UCSD-AML1 (cell line): Measurements from ENCODE around the gene RHOBTB1.

Source experiments
- DNase-seq: peaks from one replicate; lab custom pipeline; 2025; ENCODE audit not compliant: unreplicated experiment; lab: John Stamatoyannopoulos, UW

RHOBTB1 gene

GRCh38 chr10:60964257-60965235, 20.6 kb upstream of the RHOBTB1 start:
- peak; percentile 17 for DNase-seq

GRCh38 chr10:60963441-60964256, 19.7 kb upstream of the RHOBTB1 start:
- DNase-seq = no peak

- no peak for DNase-seq
Measured at GRCh38 chr10:60962946-60963345, 19.0 kb upstream of the RHOBTB1 start.

- no peak for DNase-seq
Measured at GRCh38 chr10:60960913-60961312, 16.9 kb upstream of the RHOBTB1 start.

GRCh38 chr10:60960031-60960430, 16.0 kb upstream of the RHOBTB1 start:
- DNase-seq = no peak

GRCh38 chr10:60958892-60959601, 15.1 kb upstream of the RHOBTB1 start:
- no peak for DNase-seq

GRCh38 chr10:60957667-60958221, 13.8 kb upstream of the RHOBTB1 start:
- DNase-seq = no peak

GRCh38 chr10:60955957-60956425, 12.0 kb upstream of the RHOBTB1 start:
- no peak for DNase-seq

- no peak for DNase-seq
Measured at GRCh38 chr10:60955316-60955715, 11.3 kb upstream of the RHOBTB1 start.

- DNase-seq = no peak
Measured at GRCh38 chr10:60954035-60954434, 10.1 kb upstream of the RHOBTB1 start.

GRCh38 chr10:60953420-60953819, 9.4 kb upstream of the RHOBTB1 start:
- no peak for DNase-seq

GRCh38 chr10:60952846-60953220, 8.8 kb upstream of the RHOBTB1 start:
- DNase-seq = no peak

- DNase-seq = no peak
Measured at GRCh38 chr10:60952067-60952845, 8.3 kb upstream of the RHOBTB1 start.

- no peak for DNase-seq
Measured at GRCh38 chr10:60951272-60951724, 7.3 kb upstream of the RHOBTB1 start.

GRCh38 chr10:60950300-60950699, 6.3 kb upstream of the RHOBTB1 start:
- DNase-seq = no peak

- DNase-seq = no peak
Measured at GRCh38 chr10:60948851-60949250, 4.9 kb upstream of the RHOBTB1 start.

- DNase-seq = no peak
Measured at GRCh38 chr10:60944910-60945297, 919 bp upstream of the RHOBTB1 start.

GRCh38 chr10:60943316-60944057, 498 bp downstream of the RHOBTB1 start:
- peak; percentile 24 for DNase-seq

- peak; percentile 24 for DNase-seq
Measured at GRCh38 chr10:60942788-60943315, 1.1 kb downstream of the RHOBTB1 start.
